GM13976 (cell line): Measurements from ENCODE around the gene LCLAT1.

Experiments used
- DNase-seq: peaks from one replicate; pipeline ENCODE4 v3.0.0; 2012; ENCODE audit warnings: low spot score
- CTCF ChIP-seq: IDR thresholded peaks from 2 replicates; pipeline ENCODE4 v1.5.1; 2012; ENCODE audit warnings: borderline replicate concordance, mild to moderate bottlenecking; ENCODE audit not compliant: insufficient read depth; ENCODE audit errors: extremely low read depth, missing control alignments, control extremely low read depth
- in situ Hi-C: fragments of 300-500 bp; cut with MboI; formaldehyde crosslinking; loops from one replicate; pipeline ENCODE4 v1.12.0; 2022; ENCODE audit warnings: low sequenced_read_pairs, mixed read lengths, inconsistent platforms; ENCODE audit not compliant: unreplicated experiment

LCLAT1 gene

GRCh38 chr2:30661173-30662107 lies 214.4 kb downstream of the LCLAT1 start:
- TF ChIP-seq CTCF, result no peak
- in situ Hi-C loops, result no loop called here
- no peak for DNase-seq

GRCh38 chr2:30662268-30663131 lies 215.5 kb downstream of the LCLAT1 start:
- DNase-seq, result no peak
- in situ Hi-C loops, result no loop called here
- no peak for TF ChIP-seq CTCF

GRCh38 chr2:30663321-30663720 lies 216.3 kb downstream of the LCLAT1 start:
- TF ChIP-seq CTCF, result no peak
- DNase-seq, result no peak
- in situ Hi-C loops, result no loop called here

GRCh38 chr2:30663806-30664205 lies 216.8 kb downstream of the LCLAT1 start:
- DNase-seq, result no peak
- in situ Hi-C loops, result no loop called here
- no peak for TF ChIP-seq CTCF

- in situ Hi-C loops, result no loop called here
- no peak for DNase-seq
- TF ChIP-seq CTCF, result no peak
Observed at GRCh38 chr2:30664761-30665358, 217.8 kb downstream of the LCLAT1 start.

- TF ChIP-seq CTCF, result no peak
- in situ Hi-C loops, result no loop called here
- no peak for DNase-seq
Observed at GRCh38 chr2:30665761-30666265, 218.8 kb downstream of the LCLAT1 start.
